Measurements from ENCODE around the gene RINL.
"Not testable (repeated sequence)": the region's sequence is repeated elsewhere in the genome, so short reads cannot be mapped to it uniquely, and the experiment has no call there.

The RINL gene

GRCh38 chr19:38831142-38831605, 46.9 kb downstream of the RINL start:
- peak; percentile 37 to 58 for DNase-seq

DNA sequence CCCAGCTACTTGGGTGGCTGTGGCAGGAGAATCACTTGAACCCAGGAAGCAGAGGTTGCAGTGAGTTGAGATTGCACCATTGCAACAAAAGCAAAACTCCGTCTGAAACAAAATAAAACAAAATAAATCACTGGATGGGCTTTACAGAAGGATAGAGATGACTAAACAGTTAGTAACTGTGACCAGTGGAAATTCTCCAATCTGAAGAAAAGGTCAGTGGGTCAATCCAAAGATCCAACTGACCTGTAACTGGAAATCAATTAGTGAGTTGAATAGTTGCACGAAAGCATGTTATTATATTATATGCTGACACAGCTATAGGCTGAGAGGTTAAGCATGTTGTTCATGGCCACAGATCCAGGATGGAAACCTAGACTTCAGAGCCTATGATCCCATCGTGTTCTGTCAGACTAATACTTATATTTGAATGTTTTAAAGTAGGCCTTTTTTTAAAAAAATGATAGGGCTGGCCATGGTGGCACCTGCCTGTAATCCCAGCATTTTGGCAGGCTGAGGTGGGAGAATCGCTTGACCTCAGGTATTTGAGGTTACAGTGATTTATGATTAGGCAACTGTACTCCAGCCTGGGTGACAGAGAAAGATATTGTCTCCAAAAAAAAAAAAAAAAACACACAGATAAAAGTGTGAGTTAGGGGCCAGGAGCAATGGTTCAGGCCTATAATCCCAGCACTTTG, 47.9 kb downstream of the RINL start:
- no peak for DNase-seq

DNA sequence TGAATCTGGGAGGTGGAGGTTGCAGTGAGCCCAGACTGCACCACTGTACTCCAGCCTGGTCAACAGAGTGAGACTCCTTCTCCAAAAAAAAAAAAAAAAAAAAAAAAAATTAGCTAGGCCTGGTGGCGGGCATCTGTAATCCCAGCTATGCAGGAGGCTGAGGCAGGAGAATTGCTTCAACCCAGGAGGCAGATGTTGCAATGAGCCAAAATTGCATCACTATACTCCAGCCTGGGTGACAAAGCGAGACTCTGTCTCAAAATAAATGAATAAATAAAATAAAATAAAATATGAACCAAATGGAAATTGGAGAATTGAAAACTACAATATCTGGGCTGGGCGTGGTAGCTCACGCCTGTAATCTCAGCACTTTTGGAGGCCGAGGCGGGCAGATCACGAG, 48.9 kb downstream of the RINL start:
- not testable (repeated sequence) for DNase-seq

DNA sequence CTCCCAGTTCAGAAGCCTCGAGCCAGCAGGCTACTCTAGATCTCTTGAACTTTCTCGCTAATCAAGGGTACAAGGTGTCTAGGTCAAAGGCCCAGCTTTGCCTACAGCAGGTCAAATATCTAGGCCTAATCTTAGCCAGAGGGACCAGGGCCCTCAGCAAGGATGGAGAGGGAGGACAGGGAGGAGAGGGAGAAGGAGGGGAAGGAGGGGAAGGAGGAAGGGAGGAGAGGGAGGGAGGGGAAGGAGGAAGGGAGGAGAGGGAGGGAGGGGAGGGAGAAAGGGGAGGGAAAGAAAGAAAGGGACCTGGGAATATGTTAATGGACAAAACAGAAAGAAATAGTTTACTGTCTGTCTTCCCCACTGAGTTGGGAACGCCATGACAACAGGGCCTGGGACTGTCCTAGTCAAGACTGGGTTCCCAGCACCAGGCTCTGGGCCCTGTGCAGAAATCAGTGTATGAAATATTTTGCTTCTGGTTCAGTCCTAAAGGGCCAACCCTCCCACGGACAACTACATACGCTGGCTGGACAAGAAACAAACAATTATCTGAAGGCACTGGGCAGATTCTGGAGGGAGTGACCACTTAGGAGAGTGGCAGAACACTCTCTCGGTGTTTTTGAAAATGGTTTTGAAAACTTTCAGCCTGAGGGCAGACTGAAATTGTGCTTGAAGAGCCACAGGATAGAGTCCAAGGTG, 51.1 kb downstream of the RINL start:
- no peak for DNase-seq

DNA sequence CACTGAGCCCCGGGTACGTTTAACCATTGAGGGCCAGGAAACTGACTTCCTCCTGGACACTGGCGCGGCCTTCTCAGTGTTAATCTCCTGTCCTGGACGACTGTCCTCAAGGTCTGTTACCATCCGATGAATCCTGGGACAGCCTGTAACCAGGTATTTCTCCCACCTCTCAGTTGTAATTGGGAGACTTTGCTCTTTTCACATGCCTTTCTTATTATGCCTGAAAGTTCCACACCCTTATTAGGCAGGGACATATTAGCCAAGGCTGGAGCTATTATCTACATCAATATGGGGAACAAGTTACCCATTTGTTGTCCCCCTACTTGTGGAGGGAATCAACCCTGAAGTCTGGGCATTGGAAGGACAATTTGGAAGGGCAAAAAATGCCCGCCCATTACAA, 52.1 kb downstream of the RINL start:
- not testable (repeated sequence) for DNase-seq

GRCh38 chr19:38821230-38821825, 56.7 kb downstream of the RINL start:
- not testable (repeated sequence) for DNase-seq

DNA sequence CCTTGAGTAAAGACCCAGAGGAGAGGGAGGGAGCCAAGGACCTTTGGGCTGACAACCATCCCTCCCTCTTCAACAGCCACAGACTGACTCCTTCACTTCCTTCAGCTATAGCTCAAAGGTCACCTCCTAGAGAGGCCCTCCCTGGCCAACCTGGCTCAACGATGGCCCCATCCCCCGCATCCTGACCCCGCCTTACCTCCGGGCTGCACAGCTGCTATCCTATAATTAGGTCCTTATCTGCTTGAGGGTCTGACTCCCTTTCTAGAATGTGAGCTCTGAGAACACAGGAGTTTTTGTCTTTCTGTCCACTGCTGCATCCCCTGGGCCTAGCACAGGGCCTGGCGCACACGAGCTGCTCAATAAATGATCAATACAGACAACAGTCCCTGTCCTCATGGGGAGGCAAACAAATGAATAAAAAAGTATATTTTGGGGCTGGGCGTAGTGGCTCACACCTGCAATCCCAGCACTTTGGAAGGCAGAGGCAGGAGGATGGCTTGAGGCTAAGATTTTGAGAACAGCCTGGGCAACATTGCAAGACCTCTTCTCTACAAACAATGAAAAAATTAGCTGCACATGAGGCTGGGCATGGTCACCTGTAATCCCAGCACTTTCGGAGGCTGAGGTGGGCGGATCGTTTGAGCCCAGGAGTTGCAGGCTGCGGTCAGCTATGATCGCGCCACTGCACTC, 58.7 kb downstream of the RINL start:
- no peak for DNase-seq
